ENCODE data around the gene GNB2.

The GNB2 gene

GRCh38 chr7:100675581-100676350 lies 2.2 kb downstream of the GNB2 start:
- peaks cover 34% of the 10 kb centered on the region for H3K36me3 ChIP-seq (ENCODE audit: control insufficient read depth, insufficient read depth, low read length)
- DNase-seq: peak; percentile 92 to 94 (median 93)
- no peaks in the 10 kb centered on the region for H3K27me3 ChIP-seq (replicated peaks; ENCODE audit: control insufficient read depth, insufficient read depth, low read length, poor library complexity, severe bottlenecking)
- H3K4me1 ChIP-seq (ENCODE audit: control insufficient read depth, insufficient read depth, low read length, poor library complexity, severe bottlenecking): peaks cover 17% of the 10 kb centered on the region
- peak overlapping the region; percentile 62 for H3K4me3 ChIP-seq (ENCODE audit: insufficient read depth, low read depth, low read length, poor library complexity, severe bottlenecking)
- no peaks in the 10 kb centered on the region for H3K9me3 ChIP-seq (ENCODE audit: control insufficient read depth, low read length)
- H3K27ac ChIP-seq (ENCODE audit: insufficient read depth, low read length, poor library complexity, severe bottlenecking): peak overlapping the region; percentile 86

GRCh38 chr7:100676501-100677306 lies 3.2 kb downstream of the GNB2 start:
- DNase-seq: no peak
- Histone ChIP-seq H3K9me3 (ENCODE audit: control insufficient read depth, low read length) (no peaks in the 10 kb centered on the region), H3K36me3 (ENCODE audit: control insufficient read depth, insufficient read depth, low read length) (peaks cover 35% of the 10 kb centered on the region), H3K4me1 (ENCODE audit: control insufficient read depth, insufficient read depth, low read length, poor library complexity, severe bottlenecking) (peaks cover 27% of the 10 kb centered on the region), H3K4me3 (ENCODE audit: insufficient read depth, low read depth, low read length, poor library complexity, severe bottlenecking) (peak overlapping the region; percentile 62), H3K27me3 (replicated peaks; ENCODE audit: control insufficient read depth, insufficient read depth, low read length, poor library complexity, severe bottlenecking) (no peaks in the 10 kb centered on the region), H3K27ac (ENCODE audit: insufficient read depth, low read length, poor library complexity, severe bottlenecking) (peak overlapping the region; percentile 86)

- Histone ChIP-seq H3K36me3 (ENCODE audit: control insufficient read depth, insufficient read depth, low read length) (peaks cover 44% of the 10 kb centered on the region), H3K27ac (ENCODE audit: insufficient read depth, low read length, poor library complexity, severe bottlenecking) (no peak overlapping the region), H3K4me3 (ENCODE audit: insufficient read depth, low read depth, low read length, poor library complexity, severe bottlenecking) (no peak overlapping the region), H3K27me3 (replicated peaks; ENCODE audit: control insufficient read depth, insufficient read depth, low read length, poor library complexity, severe bottlenecking) (no peaks in the 10 kb centered on the region), H3K4me1 (ENCODE audit: control insufficient read depth, insufficient read depth, low read length, poor library complexity, severe bottlenecking) (peaks cover 28% of the 10 kb centered on the region), H3K9me3 (ENCODE audit: control insufficient read depth, low read length) (no peaks in the 10 kb centered on the region)
- no peak for DNase-seq
These were observed 4.0 kb downstream of the GNB2 start for GRCh38 chr7:100677308-100678267.

- H3K4me1 ChIP-seq (ENCODE audit: control insufficient read depth, insufficient read depth, low read length, poor library complexity, severe bottlenecking): peaks cover 24% of the 10 kb centered on the region
- no peaks in the 10 kb centered on the region for H3K9me3 ChIP-seq (ENCODE audit: control insufficient read depth, low read length)
- H3K36me3 ChIP-seq (ENCODE audit: control insufficient read depth, insufficient read depth, low read length): peaks cover 51% of the 10 kb centered on the region
- no peak overlapping the region for H3K27ac ChIP-seq (ENCODE audit: insufficient read depth, low read length, poor library complexity, severe bottlenecking)
- H3K4me3 ChIP-seq (ENCODE audit: insufficient read depth, low read depth, low read length, poor library complexity, severe bottlenecking): no peak overlapping the region
- no peak for DNase-seq
- H3K27me3 ChIP-seq (replicated peaks; ENCODE audit: control insufficient read depth, insufficient read depth, low read length, poor library complexity, severe bottlenecking): no peaks in the 10 kb centered on the region
These were observed 4.9 kb downstream of the GNB2 start for GRCh38 chr7:100678291-100678984.

- H3K27me3 ChIP-seq (replicated peaks; ENCODE audit: control insufficient read depth, insufficient read depth, low read length, poor library complexity, severe bottlenecking): no peaks in the 10 kb centered on the region
These were observed 5.8 kb downstream of the GNB2 start for GRCh38 chr7:100679129-100679926.

GRCh38 chr7:100679927-100680575 lies 6.5 kb downstream of the GNB2 start:
- Histone ChIP-seq H3K4me3 (ENCODE audit: insufficient read depth, low read depth, low read length, poor library complexity, severe bottlenecking) (no peak overlapping the region), H3K4me1 (ENCODE audit: control insufficient read depth, insufficient read depth, low read length, poor library complexity, severe bottlenecking) (peaks cover 24% of the 10 kb centered on the region), H3K27me3 (replicated peaks; ENCODE audit: control insufficient read depth, insufficient read depth, low read length, poor library complexity, severe bottlenecking) (no peaks in the 10 kb centered on the region), H3K36me3 (ENCODE audit: control insufficient read depth, insufficient read depth, low read length) (peaks cover 67% of the 10 kb centered on the region), H3K27ac (ENCODE audit: insufficient read depth, low read length, poor library complexity, severe bottlenecking) (no peak overlapping the region), H3K9me3 (ENCODE audit: control insufficient read depth, low read length) (no peaks in the 10 kb centered on the region)
- no peak for DNase-seq

More at GRCh38 chr7:100679129-100679926, 5.8 kb downstream of the GNB2 start:
- Histone ChIP-seq H3K4me1 (ENCODE audit: control insufficient read depth, insufficient read depth, low read length, poor library complexity, severe bottlenecking) (peaks cover 24% of the 10 kb centered on the region), H3K9me3 (ENCODE audit: control insufficient read depth, low read length) (no peaks in the 10 kb centered on the region), H3K4me3 (ENCODE audit: insufficient read depth, low read depth, low read length, poor library complexity, severe bottlenecking) (no peak overlapping the region), H3K36me3 (ENCODE audit: control insufficient read depth, insufficient read depth, low read length) (peaks cover 60% of the 10 kb centered on the region), H3K27ac (ENCODE audit: insufficient read depth, low read length, poor library complexity, severe bottlenecking) (peak overlapping the region; percentile 7)
- DNase-seq: no peak

- no peak overlapping the region for H3K4me3 ChIP-seq (ENCODE audit: insufficient read depth, low read depth, low read length, poor library complexity, severe bottlenecking)
- DNase-seq: no peak
- peaks cover 24% of the 10 kb centered on the region for H3K4me1 ChIP-seq (ENCODE audit: control insufficient read depth, insufficient read depth, low read length, poor library complexity, severe bottlenecking)
- no peak overlapping the region for H3K27ac ChIP-seq (ENCODE audit: insufficient read depth, low read length, poor library complexity, severe bottlenecking)
- no peaks in the 10 kb centered on the region for H3K9me3 ChIP-seq (ENCODE audit: control insufficient read depth, low read length)
- peaks cover 73% of the 10 kb centered on the region for H3K36me3 ChIP-seq (ENCODE audit: control insufficient read depth, insufficient read depth, low read length)
- no peaks in the 10 kb centered on the region for H3K27me3 ChIP-seq (replicated peaks; ENCODE audit: control insufficient read depth, insufficient read depth, low read length, poor library complexity, severe bottlenecking)
These were observed 7.2 kb downstream of the GNB2 start for GRCh38 chr7:100680576-100681271.

GRCh38 chr7:100681491-100682227 lies 8.1 kb downstream of the GNB2 start:
- Histone ChIP-seq H3K27me3 (replicated peaks; ENCODE audit: control insufficient read depth, insufficient read depth, low read length, poor library complexity, severe bottlenecking) (no peaks in the 10 kb centered on the region), H3K4me3 (ENCODE audit: insufficient read depth, low read depth, low read length, poor library complexity, severe bottlenecking) (no peak overlapping the region), H3K4me1 (ENCODE audit: control insufficient read depth, insufficient read depth, low read length, poor library complexity, severe bottlenecking) (peaks cover 21% of the 10 kb centered on the region), H3K36me3 (ENCODE audit: control insufficient read depth, insufficient read depth, low read length) (peaks cover 79% of the 10 kb centered on the region), H3K9me3 (ENCODE audit: control insufficient read depth, low read length) (no peaks in the 10 kb centered on the region), H3K27ac (ENCODE audit: insufficient read depth, low read length, poor library complexity, severe bottlenecking) (no peak overlapping the region)
- DNase-seq: no peak
